ENCODE measurements around the gene ATXN10.

Gene ATXN10

GRCh38 chr22:45819305-45819704, 147.7 kb downstream of the ATXN10 start:
- Histone ChIP-seq H2AK5ac (ENCODE audit: low read length, severe bottlenecking) (no peak overlapping the region), H3K27me3 (ENCODE audit: control insufficient read depth in 1 of 2, insufficient read depth in 1 of 2, low read length in 2 of 2) (no peaks in the 10 kb centered on the region), H2BK12ac (ENCODE audit: low read length in 2 of 2) (peak overlapping the region in 1 of 2 experiments; percentile 47), H2BK15ac (ENCODE audit: low read depth, poor library complexity, severe bottlenecking) (no peak overlapping the region), H3K36me3 (ENCODE audit: control insufficient read depth in 1 of 2, insufficient read depth in 2 of 2, low read depth in 1 of 2, low read length in 2 of 2) (peaks cover 33 to 52% of the 10 kb centered on the region in 2 experiments), H3K14ac (ENCODE audit: low read length in 2 of 2) (peak overlapping the region in 1 of 2 experiments; percentile 23), H3K18ac (ENCODE audit: low read depth in 1 of 2, low read length in 2 of 2) (no peak overlapping the region), H2BK5ac (ENCODE audit: low read depth, low read length, poor library complexity, severe bottlenecking) (no peak overlapping the region), H3K79me1 (replicated peaks; ENCODE audit: low read length, poor library complexity, severe bottlenecking) (peaks cover 40% of the 10 kb centered on the region), H3K23ac (ENCODE audit: low read length in 2 of 2) (peak overlapping the region in 1 of 2 experiments; percentile 29), H4K91ac (ENCODE audit: low read length) (peak overlapping the region; percentile 7), H3K4ac (ENCODE audit: low read depth in 1 of 2, low read length in 2 of 2) (no peak overlapping the region), H3K9ac (ENCODE audit: low read length) (no peak overlapping the region), H2AFZ (ENCODE audit: low read depth, low read length) (no peak overlapping the region), H3K4me1 (ENCODE audit: control insufficient read depth, insufficient read depth, low read depth, low read length) (peaks cover 14% of the 10 kb centered on the region), H2BK120ac (ENCODE audit: low read depth, low read length) (no peak overlapping the region), H3K27ac (ENCODE audit: low read length, poor library complexity, severe bottlenecking) (peak overlapping the region; percentile 19), H4K8ac (ENCODE audit: low read length) (no peak overlapping the region), H3K9me3 (ENCODE audit: control insufficient read depth, low read length) (no peaks in the 10 kb centered on the region), H3K4me3 (ENCODE audit: insufficient read depth in 1 of 2, low read depth in 1 of 2, low read length in 2 of 2) (no peak overlapping the region), H3K4me2 (ENCODE audit: low read length, poor library complexity, severe bottlenecking) (no peak overlapping the region)
- DNase-seq: no peak
- WGBS: 99% methylated on average over 5 of the region's 5 CpGs

GRCh38 chr22:45823336-45823735, 151.7 kb downstream of the ATXN10 start:
- Histone ChIP-seq H3K18ac (ENCODE audit: low read depth in 1 of 2, low read length in 2 of 2) (no peak overlapping the region), H3K23ac (ENCODE audit: low read length in 2 of 2) (no peak overlapping the region), H2AK5ac (ENCODE audit: low read length, severe bottlenecking) (no peak overlapping the region), H3K4me3 (ENCODE audit: insufficient read depth in 1 of 2, low read depth in 1 of 2, low read length in 2 of 2) (no peak overlapping the region), H3K4me2 (ENCODE audit: low read length, poor library complexity, severe bottlenecking) (no peak overlapping the region), H3K79me1 (replicated peaks; ENCODE audit: low read length, poor library complexity, severe bottlenecking) (peaks cover 36% of the 10 kb centered on the region), H3K9me3 (ENCODE audit: control insufficient read depth, low read length) (no peaks in the 10 kb centered on the region), H2AFZ (ENCODE audit: low read depth, low read length) (no peak overlapping the region), H4K91ac (ENCODE audit: low read length) (no peak overlapping the region), H2BK120ac (ENCODE audit: low read depth, low read length) (no peak overlapping the region), H3K4ac (ENCODE audit: low read depth in 1 of 2, low read length in 2 of 2) (no peak overlapping the region), H3K36me3 (ENCODE audit: control insufficient read depth in 1 of 2, insufficient read depth in 2 of 2, low read depth in 1 of 2, low read length in 2 of 2) (peaks cover 16 to 51% of the 10 kb centered on the region in 2 experiments), H3K27me3 (ENCODE audit: control insufficient read depth in 1 of 2, insufficient read depth in 1 of 2, low read length in 2 of 2) (no peaks in the 10 kb centered on the region), H2BK5ac (ENCODE audit: low read depth, low read length, poor library complexity, severe bottlenecking) (no peak overlapping the region), H4K8ac (ENCODE audit: low read length) (no peak overlapping the region), H3K4me1 (ENCODE audit: control insufficient read depth, insufficient read depth, low read depth, low read length) (peaks cover 8% of the 10 kb centered on the region), H2BK12ac (ENCODE audit: low read length in 2 of 2) (no peak overlapping the region), H3K9ac (ENCODE audit: low read length) (no peak overlapping the region), H3K14ac (ENCODE audit: low read length in 2 of 2) (no peak overlapping the region), H3K27ac (ENCODE audit: low read length, poor library complexity, severe bottlenecking) (no peak overlapping the region), H2BK15ac (ENCODE audit: low read depth, poor library complexity, severe bottlenecking) (no peak overlapping the region)
- DNase-seq: no peak
- WGBS: 90% methylated on average over 4 of the region's 6 CpGs

GRCh38 chr22:45826520-45826919, 154.9 kb downstream of the ATXN10 start:
- H3K4me1 ChIP-seq (ENCODE audit: control insufficient read depth, insufficient read depth, low read depth, low read length): peaks cover under 1% of the 10 kb centered on the region
- H3K9ac ChIP-seq (ENCODE audit: low read length): no peak overlapping the region
- no peak overlapping the region for H2AFZ ChIP-seq (ENCODE audit: low read depth, low read length)
- H2AK5ac ChIP-seq (ENCODE audit: low read length, severe bottlenecking): no peak overlapping the region
- H2BK12ac ChIP-seq (ENCODE audit: low read length in 2 of 2): no peak overlapping the region
- H3K4me2 ChIP-seq (ENCODE audit: low read length, poor library complexity, severe bottlenecking): no peak overlapping the region
- H3K4me3 ChIP-seq (ENCODE audit: insufficient read depth in 1 of 2, low read depth in 1 of 2, low read length in 2 of 2): no peak overlapping the region
- no peak overlapping the region for H2BK5ac ChIP-seq (ENCODE audit: low read depth, low read length, poor library complexity, severe bottlenecking)
- H3K14ac ChIP-seq (ENCODE audit: low read length in 2 of 2): no peak overlapping the region
- no peak overlapping the region for H3K4ac ChIP-seq (ENCODE audit: low read depth in 1 of 2, low read length in 2 of 2)
- H3K27me3 ChIP-seq (ENCODE audit: control insufficient read depth in 1 of 2, insufficient read depth in 1 of 2, low read length in 2 of 2): no peaks in the 10 kb centered on the region
- no peak overlapping the region for H2BK15ac ChIP-seq (ENCODE audit: low read depth, poor library complexity, severe bottlenecking)
- H3K27ac ChIP-seq (ENCODE audit: low read length, poor library complexity, severe bottlenecking): no peak overlapping the region
- no peak overlapping the region for H3K18ac ChIP-seq (ENCODE audit: low read depth in 1 of 2, low read length in 2 of 2)
- no peaks in the 10 kb centered on the region for H3K9me3 ChIP-seq (ENCODE audit: control insufficient read depth, low read length)
- peaks cover 5 to 26% of the 10 kb centered on the region in 2 experiments for H3K36me3 ChIP-seq (ENCODE audit: control insufficient read depth in 1 of 2, insufficient read depth in 2 of 2, low read depth in 1 of 2, low read length in 2 of 2)
- peaks cover 22% of the 10 kb centered on the region for H3K79me1 ChIP-seq (replicated peaks; ENCODE audit: low read length, poor library complexity, severe bottlenecking)
- H2BK120ac ChIP-seq (ENCODE audit: low read depth, low read length): no peak overlapping the region
- no peak overlapping the region for H3K23ac ChIP-seq (ENCODE audit: low read length in 2 of 2)
- no peak for DNase-seq
- no peak overlapping the region for H4K91ac ChIP-seq (ENCODE audit: low read length)
- H4K8ac ChIP-seq (ENCODE audit: low read length): no peak overlapping the region
- WGBS: 97% methylated on average over 2 of the region's 2 CpGs

- Histone ChIP-seq H4K91ac (ENCODE audit: low read length) (no peak overlapping the region), H3K23ac (ENCODE audit: low read length in 2 of 2) (no peak overlapping the region), H3K4me2 (ENCODE audit: low read length, poor library complexity, severe bottlenecking) (no peak overlapping the region), H2BK120ac (ENCODE audit: low read depth, low read length) (no peak overlapping the region), H3K4me3 (ENCODE audit: insufficient read depth in 1 of 2, low read depth in 1 of 2, low read length in 2 of 2) (no peak overlapping the region), H2BK12ac (ENCODE audit: low read length in 2 of 2) (no peak overlapping the region), H3K9ac (ENCODE audit: low read length) (no peak overlapping the region), H3K9me3 (ENCODE audit: control insufficient read depth, low read length) (no peaks in the 10 kb centered on the region), H3K27me3 (ENCODE audit: control insufficient read depth in 1 of 2, insufficient read depth in 1 of 2, low read length in 2 of 2) (no peaks in the 10 kb centered on the region), H3K27ac (ENCODE audit: low read length, poor library complexity, severe bottlenecking) (no peak overlapping the region), H2BK15ac (ENCODE audit: low read depth, poor library complexity, severe bottlenecking) (no peak overlapping the region), H3K4ac (ENCODE audit: low read depth in 1 of 2, low read length in 2 of 2) (no peak overlapping the region), H3K18ac (ENCODE audit: low read depth in 1 of 2, low read length in 2 of 2) (no peak overlapping the region), H3K79me1 (replicated peaks; ENCODE audit: low read length, poor library complexity, severe bottlenecking) (peaks cover 25% of the 10 kb centered on the region), H3K36me3 (ENCODE audit: control insufficient read depth in 1 of 2, insufficient read depth in 2 of 2, low read depth in 1 of 2, low read length in 2 of 2) (peaks cover 9 to 24% of the 10 kb centered on the region in 2 experiments), H3K14ac (ENCODE audit: low read length in 2 of 2) (no peak overlapping the region), H4K8ac (ENCODE audit: low read length) (no peak overlapping the region), H3K4me1 (ENCODE audit: control insufficient read depth, insufficient read depth, low read depth, low read length) (peaks cover 6% of the 10 kb centered on the region), H2AFZ (ENCODE audit: low read depth, low read length) (no peak overlapping the region), H2AK5ac (ENCODE audit: low read length, severe bottlenecking) (no peak overlapping the region), H2BK5ac (ENCODE audit: low read depth, low read length, poor library complexity, severe bottlenecking) (no peak overlapping the region)
- no peak for DNase-seq
- no CpG with 5 or more reads among the region's 1 CpG for WGBS
Measured at GRCh38 chr22:45828841-45829240, 157.2 kb downstream of the ATXN10 start.
